RCC 7860 (cell line): ENCODE measurements around the gene ATP6V1G1.

Source experiments
- DNase-seq: peaks from one replicate; pipeline ENCODE4 v3.0.0-alpha.2; 2015; ENCODE audit warnings: low spot score
- FAIRE-seq: peaks from 2 replicates; lab custom pipeline; 2012; peaks lifted over from hg19 to GRCh38; lab: Jason Lieb, UNC

ATP6V1G1 gene, protein sequence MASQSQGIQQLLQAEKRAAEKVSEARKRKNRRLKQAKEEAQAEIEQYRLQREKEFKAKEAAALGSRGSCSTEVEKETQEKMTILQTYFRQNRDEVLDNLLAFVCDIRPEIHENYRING

DNA sequence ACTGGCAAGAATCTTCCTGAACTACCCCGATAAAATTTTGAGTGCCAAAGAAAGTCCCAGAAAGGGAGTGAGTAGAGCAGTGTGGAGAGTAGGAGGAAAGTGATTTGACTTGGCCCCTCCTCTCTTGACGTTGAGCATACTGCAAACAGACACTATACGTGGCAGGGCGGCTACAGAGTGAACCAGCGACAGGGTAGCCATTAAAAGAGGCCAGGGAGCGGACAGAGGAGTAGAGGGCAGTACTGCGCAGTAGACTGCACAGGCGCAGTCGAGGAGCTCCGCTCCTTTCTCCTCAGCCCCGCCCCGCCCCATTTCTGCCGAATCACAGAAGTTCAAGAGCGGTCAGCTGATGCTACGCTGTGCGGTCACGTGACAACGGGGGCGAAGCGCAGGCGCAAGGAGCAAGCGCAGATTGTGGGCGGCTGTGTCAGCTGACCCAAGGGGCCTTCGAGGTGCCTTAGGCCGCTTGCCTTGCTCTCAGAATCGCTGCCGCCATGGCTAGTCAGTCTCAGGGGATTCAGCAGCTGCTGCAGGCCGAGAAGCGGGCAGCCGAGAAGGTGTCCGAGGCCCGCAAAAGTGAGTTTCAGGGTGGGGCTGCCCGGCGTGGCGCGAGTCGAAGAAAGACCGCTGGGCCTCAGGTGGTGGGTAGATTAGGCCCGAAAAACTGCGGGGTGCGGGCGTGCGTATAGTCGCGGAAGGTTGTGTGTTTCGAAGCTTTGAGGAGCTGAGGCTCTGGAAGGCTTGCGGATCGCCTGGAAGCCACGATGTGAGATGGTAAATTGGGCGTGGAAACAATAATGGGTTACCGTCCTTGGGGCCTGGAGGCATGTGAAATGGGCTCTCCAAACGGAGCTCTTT, at the start of gene ATP6V1G1:
ATP6V1G1 (plus strand) TSS at position 425 of the 858 bp plus-strand sequence; CDS start at position 495, 70 bp downstream.
- DNase-seq (peak; percentile 96), FAIRE-seq (peak; percentile 74)

DNA sequence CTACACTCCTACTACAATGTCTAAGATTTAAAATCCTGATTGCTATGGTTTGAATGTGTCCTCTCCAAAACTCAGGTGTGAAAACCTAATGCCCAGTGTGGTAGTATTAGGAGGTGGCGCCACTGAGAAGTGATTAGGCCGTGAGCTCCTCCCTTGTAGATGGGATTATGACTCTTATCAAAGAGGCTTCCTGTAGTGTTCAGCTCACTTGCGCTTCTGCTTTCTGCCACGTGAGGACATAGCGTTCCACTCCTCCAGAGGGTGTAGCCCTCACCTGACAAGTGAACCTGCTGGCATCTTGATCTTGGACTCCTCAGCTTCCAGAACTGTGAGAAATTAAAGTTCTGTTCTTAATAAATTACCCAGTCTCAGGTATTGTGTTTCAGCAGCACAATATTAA, 49.3 kb upstream of the ATP6V1G1 start:
- DNase-seq, result peak; percentile 15
- FAIRE-seq, result no peak

DNA sequence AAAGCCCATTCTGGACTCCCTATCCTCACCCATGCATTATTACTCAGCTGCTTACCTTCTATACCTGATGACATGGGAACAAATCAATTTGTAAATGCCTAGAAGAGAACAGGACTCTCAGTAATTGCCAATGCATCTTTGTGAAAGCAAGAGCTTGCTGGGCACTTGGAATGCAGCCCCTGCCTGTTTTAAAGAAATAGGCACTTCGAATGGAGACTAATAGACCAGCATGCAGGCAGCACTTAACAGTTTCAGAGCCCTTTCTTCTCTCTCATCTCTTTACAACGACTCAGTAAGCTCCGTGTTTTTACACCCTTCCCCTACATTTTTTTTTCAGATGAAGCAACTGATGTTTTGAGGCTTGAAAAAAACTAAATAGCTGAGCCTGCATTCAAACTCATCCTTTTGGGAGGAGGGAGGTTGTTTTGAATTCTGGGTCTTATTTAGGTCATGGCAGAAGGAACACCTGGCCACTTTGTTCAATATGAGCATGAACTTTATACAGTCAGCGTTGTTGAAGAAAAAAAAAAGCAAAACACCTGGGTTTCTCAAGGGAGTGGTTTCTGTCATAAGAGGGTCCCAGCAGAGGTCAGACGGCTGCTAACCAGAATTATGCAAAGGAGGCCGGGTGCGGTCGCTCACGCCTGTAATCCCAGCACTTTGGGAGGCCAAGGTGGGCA, 47.7 kb upstream of the ATP6V1G1 start:
- DNase-seq (no peak), FAIRE-seq (no peak)

DNA sequence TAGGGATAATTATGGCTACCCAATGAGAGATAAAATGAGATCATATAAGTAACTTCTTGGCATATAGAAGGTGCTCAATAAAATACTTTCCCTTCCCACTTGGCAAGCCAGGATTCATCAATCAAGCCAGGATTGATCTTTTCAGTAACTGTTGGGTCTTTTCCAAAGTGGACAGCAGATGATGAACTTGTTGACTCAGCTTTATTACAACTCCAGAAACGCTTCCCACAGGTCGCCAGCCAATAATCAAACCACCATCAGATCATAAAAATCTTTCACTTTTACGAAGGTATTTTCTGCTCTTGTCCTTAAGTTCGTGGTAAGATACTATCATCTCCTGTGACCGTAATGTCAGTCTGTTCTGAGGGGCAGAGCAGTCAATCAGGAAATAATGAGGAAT, 42.5 kb upstream of the ATP6V1G1 start:
- no peak for FAIRE-seq
- no peak for DNase-seq

DNA sequence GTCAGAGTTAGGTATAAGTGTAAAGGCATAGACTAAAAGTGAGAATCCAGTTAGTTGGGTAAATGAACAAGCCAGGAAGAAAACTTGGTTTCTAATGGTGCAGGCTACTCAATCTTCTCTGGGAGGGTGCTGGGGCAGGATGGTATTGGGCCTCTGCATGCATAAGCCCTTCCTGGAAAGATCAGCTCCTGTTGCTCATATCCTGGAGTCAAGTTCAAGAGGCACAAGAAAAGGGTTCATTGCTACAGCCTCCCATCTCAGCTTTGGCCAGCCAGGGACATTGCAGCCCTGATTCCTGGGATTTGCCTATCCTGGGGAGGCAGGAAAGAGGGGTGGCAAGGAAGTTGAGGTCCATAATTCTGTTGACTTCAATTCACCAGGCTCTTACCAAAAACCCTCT, 40.7 kb upstream of the ATP6V1G1 start:
- DNase-seq (no peak), FAIRE-seq (no peak)

DNA sequence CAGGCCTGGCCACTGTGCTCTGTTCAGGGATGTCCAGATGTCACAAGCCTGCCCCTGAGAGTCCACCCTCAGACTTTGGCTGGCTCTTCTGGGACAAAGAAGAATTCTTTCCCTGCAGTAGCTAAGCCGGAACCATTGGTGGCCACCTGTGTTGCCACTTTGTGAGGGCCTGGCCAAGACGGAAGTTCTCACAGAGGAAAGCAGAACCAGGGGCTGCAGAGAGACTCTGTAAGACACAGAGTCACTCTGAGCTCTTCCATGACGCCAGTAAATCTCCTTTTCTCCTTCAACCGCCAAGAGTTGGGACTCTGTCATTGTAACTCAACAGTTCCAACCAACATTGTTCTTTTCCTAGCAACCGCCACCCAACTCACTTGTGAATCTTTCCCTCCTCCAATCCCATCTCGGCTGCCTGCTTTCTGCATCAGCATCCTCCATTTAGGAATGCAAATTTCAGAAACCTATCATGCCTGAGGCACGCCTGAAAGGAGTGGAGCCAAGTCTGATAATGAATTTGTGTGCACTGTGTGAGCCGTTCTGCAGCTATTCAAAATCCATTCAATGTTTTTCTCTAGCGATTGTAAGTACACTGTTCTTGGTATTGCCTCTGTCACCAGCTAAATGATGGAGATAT, 37.8 kb upstream of the ATP6V1G1 start:
- no peak for DNase-seq
- FAIRE-seq, result no peak

DNA sequence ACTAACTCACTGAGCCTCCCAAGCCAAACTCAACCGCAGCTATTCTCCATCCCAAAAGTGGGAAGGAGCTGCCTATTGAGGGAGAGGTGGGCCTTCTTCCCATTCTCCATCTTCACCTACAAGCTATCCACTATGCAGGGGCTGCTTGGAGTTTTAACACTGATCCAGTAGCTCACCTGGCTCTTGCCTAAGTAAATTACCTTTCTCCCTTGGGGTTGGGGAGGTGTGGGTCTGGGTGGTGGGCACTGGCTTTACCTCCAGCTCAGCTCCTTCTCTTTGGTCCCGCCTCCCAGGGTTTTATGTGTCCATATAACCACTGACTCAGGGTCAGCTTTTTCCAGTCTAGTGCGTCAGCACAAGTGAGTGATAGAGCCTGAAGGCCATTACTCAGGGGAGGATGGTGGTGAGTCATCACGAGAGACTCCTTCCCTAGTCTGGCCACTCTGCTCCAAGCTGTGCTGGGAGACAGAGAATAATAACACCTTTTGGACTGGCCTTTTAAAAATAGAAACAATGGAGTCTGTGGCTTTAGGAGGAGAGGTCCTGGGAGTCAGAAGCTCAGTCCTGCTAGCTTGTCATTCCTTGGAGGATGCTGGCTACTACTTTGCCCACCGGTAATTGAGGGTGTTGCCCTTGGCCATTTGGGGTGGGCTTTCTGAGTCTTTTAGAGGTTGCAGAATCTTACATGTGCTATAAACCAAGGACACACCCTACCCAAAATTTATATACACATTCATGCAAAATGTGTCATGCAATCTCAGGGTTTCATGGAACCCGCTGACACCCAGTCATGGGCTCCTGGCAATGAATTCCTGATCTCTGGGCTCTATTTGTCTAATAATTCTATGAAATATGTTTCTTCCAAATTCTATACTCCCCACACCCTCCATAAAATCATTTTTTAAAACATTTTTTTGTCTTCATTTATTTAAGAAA, 35.6 kb upstream of the ATP6V1G1 start:
- peak; percentile 99 for FAIRE-seq
- DNase-seq, result peak; percentile 99

DNA sequence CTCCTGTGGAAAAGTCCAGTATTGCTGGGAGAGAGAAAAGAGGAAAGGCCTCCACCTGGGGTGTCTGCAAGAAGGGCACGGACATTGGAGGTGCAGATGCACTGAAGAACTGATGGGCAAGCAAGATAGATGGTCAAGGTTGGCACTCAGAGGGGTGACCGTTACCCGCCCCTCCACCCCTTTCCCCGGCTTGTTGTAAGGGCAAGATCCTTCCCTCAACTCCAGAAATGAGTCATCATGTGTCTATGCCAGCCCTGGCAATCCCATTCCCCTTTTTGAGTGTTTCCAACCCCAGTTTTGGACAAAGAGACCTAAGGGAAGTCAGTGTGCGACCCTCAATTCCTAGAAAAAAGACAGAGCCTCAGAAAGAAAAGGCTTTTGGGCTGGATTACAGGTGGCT, 34.9 kb upstream of the ATP6V1G1 start:
- DNase-seq (no peak), FAIRE-seq (no peak)

DNA sequence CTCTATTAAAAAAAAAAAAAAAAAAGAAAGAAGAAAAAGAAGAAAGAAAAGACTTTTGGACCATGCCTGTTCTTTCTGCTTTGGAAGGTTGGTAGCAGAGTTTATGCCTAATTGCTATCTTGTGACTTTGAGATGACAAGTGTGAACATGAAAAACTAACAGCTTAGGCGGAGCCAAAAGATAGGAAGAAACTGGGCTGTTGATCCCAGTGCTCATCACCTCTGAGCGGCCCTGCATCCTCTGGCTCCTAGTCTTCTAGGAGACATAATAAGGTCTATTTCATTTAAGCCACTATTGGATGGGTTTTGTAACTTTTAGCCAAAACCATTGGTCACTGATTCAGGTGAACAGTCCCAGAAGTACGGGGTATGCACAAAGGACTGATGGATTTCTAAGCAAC, 34.4 kb upstream of the ATP6V1G1 start:
- DNase-seq, result no peak
- FAIRE-seq, result no peak

DNA sequence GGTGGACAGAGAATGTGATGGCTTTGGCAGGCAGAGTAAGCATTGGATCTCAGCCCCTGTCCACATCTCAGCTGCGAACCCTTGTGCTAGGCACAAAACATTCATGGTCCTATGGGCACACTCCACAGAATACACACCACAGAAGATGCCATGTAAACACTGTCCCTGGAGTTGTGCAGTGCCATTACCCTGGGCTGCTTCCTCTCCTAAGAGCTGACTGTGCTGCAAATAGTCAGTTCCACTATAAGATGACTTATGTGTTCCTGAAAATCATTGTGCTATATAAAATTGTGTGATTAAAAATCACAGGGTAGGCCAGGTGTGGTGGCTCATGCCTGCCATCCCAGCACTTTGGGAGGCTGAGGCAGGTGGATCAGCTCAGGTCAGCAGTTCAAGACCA, 31.9 kb upstream of the ATP6V1G1 start:
- DNase-seq (no peak), FAIRE-seq (no peak)

DNA sequence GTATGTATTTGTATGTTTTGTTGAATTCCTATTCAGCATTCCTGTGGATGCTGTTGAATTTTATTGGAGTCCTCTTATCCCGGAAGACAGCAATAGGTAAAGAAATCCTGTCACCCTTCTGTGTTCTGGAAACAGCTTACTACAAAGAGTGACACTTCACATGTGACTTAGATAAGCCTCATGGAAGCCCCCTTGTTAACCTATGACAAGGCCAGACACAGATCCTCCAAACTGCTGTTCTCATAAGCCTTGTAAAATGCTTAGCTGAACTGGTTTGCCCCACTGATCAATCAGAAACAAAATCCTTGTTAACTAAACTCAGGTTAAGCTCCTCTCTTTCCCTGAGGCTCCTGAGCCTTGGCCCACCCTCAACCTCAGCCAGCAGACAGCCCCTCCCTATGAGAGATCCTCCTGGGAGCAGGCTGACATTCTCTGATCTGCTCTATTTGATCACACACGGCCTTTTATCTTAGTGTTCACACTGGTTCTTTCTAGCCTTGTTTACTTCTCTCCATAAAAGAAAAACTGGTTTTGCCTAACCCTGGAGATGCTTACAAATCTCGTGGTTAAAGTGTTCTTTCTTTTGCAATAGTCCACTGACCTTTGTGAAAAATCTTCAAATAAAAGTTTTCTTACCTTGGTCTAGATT, 29.4 kb upstream of the ATP6V1G1 start:
- DNase-seq (no peak), FAIRE-seq (no peak)

DNA sequence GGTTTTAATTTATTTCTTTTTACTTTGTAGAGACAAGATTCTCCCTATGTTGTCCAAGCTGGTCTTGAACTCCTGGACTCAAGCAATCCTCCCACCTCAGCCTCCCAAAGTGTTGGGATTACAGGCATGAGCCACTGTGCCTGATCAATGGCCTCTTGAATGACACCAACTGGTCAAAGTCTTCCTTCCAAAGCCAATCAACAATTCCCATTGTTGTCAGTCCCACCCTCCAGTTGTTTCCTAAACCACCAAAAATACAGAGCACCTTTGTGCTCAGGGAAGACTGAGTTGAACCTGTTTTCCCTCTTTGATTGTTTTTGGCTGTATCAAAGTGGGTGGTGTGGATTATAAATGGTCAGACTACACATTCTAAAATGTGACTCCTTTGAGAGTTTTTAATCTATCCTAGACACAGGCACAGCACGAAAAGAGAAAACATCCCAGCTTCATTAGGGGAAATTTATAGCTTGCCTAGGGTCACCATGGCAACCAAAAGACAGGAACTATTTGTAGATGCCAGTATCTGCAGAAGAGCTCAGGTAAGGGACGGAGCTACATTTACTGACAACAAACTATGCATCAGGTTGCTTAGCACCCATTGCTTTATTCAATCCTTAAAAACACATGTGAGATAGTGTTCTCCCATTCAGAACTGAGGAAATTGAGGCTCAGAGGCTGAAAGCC, 27.6 kb upstream of the ATP6V1G1 start:
- DNase-seq (no peak), FAIRE-seq (no peak)

DNA sequence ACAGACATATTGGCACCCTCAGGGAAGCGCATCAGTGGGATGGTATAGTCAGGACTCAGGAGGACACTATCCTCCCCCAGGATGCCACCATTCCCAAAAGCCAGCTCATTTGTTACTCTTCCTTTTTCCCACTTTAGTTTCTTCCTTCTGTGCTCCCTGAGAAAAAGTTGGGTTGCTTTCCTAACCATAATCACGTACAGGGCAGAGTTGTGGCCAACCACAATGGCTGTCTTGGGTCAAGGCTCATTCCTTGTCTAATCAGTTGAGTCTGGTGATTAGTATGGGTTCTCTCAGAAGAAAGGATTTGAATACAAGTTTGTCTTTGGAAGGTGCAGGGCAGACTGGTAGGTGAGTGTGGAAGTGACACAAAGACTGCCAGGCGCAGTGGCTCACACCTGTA, 26.6 kb upstream of the ATP6V1G1 start:
- FAIRE-seq (no peak), DNase-seq (no peak)

DNA sequence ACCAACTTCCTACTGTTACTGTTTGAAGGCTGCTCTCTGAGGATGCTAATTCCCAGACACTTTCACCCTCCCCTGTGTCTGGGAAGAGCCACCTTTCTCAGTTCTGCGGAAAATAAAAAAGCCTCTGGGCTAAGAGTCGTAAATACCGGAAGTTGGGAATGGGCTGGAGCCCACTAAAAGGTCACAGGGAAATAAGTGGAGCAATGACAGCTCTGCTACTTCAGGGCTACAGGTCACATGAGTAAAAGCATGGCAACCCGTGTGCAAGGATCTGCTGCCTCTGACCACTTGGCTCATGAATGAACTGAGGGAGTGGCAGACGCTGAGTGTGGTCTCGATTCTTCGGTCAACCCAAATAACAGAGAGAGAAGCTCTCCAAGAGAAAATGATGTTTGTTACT, 25.8 kb upstream of the ATP6V1G1 start:
- no peak for DNase-seq
- FAIRE-seq, result no peak

DNA sequence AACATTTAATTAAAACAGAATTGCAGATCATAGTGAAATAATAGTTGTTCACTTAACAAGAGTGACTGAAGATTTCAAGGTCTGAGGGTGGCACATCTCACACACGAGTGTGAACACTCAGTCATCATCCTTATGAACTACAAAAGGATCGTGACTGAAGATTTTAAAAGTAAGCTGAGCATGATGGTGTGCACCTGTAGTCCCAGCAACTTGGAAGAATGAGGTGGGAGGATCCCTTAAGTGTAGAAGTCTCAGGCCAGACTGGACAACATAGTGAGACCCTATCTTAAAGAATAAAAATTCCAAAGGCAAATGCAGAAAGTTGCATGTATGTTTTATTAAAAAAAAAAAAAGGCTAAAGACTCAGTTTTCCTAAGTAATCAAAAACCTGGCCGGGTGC, 22.4 kb upstream of the ATP6V1G1 start:
- no peak for FAIRE-seq

DNA sequence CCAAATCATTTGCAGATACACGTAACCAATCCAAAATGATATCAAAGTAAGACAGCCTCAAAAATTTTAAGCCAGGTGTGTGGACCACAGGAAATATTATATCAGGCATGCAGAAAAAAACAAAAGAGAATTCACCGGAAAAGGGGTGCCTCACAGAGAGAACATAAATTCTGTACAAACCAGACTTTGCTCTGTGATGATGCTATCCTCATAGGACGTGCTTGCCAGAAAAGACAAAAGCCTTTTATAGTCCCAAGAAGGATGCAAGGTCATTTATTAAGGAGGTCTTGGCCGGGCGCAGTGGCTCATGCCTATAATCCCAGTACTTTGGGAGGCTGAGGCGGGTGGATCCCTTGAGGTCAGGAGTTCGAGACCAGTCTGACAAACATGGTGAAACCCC, 16.8 kb upstream of the ATP6V1G1 start:
- FAIRE-seq, result no peak
- no peak for DNase-seq

More for the DNA sequence above, 22.4 kb upstream of the ATP6V1G1 start:
- DNase-seq, result no peak

DNA sequence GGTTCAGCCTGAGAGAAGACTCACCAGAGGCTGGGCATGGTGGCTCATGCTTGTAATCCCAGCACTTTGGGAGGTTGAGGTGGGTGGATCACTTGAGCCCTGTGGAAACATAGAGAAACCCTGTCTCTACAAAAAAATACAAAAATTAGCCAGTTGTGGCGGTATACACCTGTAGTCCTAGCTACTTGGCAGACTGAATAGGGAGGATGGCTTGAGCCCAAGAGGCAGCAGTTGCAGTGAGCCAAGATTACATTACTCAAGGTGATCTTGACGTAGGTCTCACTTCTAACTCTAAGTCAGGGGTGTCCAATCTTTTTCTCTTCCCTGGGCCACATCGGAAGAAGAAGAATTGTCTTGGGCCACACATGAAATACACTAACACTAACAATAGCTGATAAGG, 16.2 kb upstream of the ATP6V1G1 start:
- FAIRE-seq, result no peak
- no peak for DNase-seq

DNA sequence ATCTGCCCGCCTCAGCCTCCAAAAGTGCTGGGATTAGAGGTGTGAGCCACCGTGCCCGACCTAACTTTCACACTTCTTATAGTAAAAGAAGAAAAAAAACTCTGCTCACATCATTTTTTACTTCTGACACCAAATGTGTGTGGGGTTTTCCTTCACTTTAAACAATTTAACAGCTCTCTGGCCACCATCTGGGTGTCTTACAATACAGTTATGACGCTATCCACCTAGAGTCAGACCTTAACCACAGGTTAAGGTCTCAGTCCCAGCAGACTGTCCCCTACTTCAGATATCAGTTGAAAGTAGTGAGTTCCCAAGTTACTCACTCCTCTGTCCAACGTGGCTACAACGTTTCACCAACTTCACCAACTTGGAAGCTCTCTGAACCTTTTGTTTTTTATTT, 15.4 kb upstream of the ATP6V1G1 start:
- FAIRE-seq, result no peak

DNA sequence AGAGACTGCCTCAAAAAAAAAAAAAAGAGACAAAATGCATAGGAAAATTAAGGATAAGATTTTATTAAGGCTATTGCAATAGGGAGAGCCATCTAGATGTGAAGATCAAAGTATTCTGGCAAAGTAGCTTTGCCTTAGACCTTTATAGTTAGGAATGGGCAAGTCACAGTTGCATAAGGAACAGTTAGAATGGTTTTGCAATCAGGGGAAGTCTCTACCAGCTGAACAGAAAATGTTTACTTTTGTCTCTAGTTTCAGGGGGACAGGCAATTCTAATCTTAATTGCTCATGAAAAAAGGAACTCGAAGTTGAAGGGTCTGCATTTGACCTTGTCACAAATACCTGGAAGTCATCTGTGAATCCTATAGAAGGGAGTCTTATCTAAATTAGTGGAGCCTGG, 13.1 kb upstream of the ATP6V1G1 start:
- DNase-seq (no peak), FAIRE-seq (no peak)

More for the DNA sequence above, 15.4 kb upstream of the ATP6V1G1 start:
- DNase-seq, result no peak
